Embryonic facial prominence (tissue), 1 donor: ENCODE data around the gene EMCN.
A peak's percentile ranks its signal among the peaks of the same experiment; 100 is the strongest.
"Not testable (repeated sequence)": the region's sequence is repeated elsewhere in the genome, so short reads cannot be mapped to it uniquely, and the experiment has no call there.

Experiments used
- DNase-seq: peaks from one replicate; pipeline ENCODE4 v3.0.0-alpha.2; 2016; ENCODE audit errors: extremely low spot score

The EMCN gene

GRCh38 chr4:100380401-100380800, 137.4 kb downstream of the EMCN start:
- DNase-seq: not testable (repeated sequence)

GRCh38 chr4:100379583-100380105, 138.2 kb downstream of the EMCN start:
- DNase-seq: no peak

- no peak for DNase-seq
Measured at GRCh38 chr4:100372432-100372831, 145.4 kb downstream of the EMCN start.

GRCh38 chr4:100369871-100370270, 148.0 kb downstream of the EMCN start:
- DNase-seq: no peak

GRCh38 chr4:100367451-100367850, 150.4 kb downstream of the EMCN start:
- DNase-seq: no peak

GRCh38 chr4:100366213-100366612, 151.6 kb downstream of the EMCN start:
- DNase-seq: no peak

GRCh38 chr4:100362366-100362765, 155.5 kb downstream of the EMCN start:
- no peak for DNase-seq

GRCh38 chr4:100361336-100361735, 156.5 kb downstream of the EMCN start:
- DNase-seq: no peak

- no peak for DNase-seq
Measured at GRCh38 chr4:100360211-100360610, 157.6 kb downstream of the EMCN start.

- peak; percentile 26 for DNase-seq
Measured at GRCh38 chr4:100359441-100359840, 158.4 kb downstream of the EMCN start.

GRCh38 chr4:100357542-100357941, 160.3 kb downstream of the EMCN start:
- DNase-seq: no peak

GRCh38 chr4:100356172-100356571, 161.7 kb downstream of the EMCN start:
- no peak for DNase-seq

- not testable (repeated sequence) for DNase-seq
Measured at GRCh38 chr4:100352352-100352751, 165.5 kb downstream of the EMCN start.

GRCh38 chr4:100348473-100348872, 169.3 kb downstream of the EMCN start:
- DNase-seq: no peak

- DNase-seq: no peak
Measured at GRCh38 chr4:100347241-100347640, 170.6 kb downstream of the EMCN start.

GRCh38 chr4:100345585-100345984, 172.2 kb downstream of the EMCN start:
- DNase-seq: no peak
